Neural crest cell (in vitro differentiated cells): Measurements from ENCODE around the gene C1QTNF1. TPM values are rescaled to one million over a fixed set of nuclear protein-coding genes. Genes with fewer than 3 reads are reported as not detected.

Source experiments
- DNase-seq: peaks from one replicate; pipeline ENCODE4 v3.0.0; 2021; ENCODE audit warnings: low read depth, mixed read lengths, low spot score
- H3K27ac Mint-ChIP-seq: one replicate; pipeline ENCODE4 v1.8.0; 2021; ENCODE audit warnings: mild to moderate bottlenecking, mixed read lengths; ENCODE audit not compliant: unreplicated experiment
- H3K27me3 Mint-ChIP-seq: 2 replicates; pipeline ENCODE4 v1.8.0; 2021; ENCODE audit warnings: low read depth, mild to moderate bottlenecking, mixed read lengths
- H3K36me3 Mint-ChIP-seq: 2 replicates; pipeline ENCODE4 v1.8.0; 2021; ENCODE audit warnings: low read depth, mild to moderate bottlenecking, mixed read lengths
- H3K4me1 Mint-ChIP-seq: 2 replicates; pipeline ENCODE4 v1.8.0; 2021; ENCODE audit warnings: mixed read lengths
- H3K4me3 Mint-ChIP-seq: one replicate; pipeline ENCODE4 v1.8.0; 2021; ENCODE audit warnings: mild to moderate bottlenecking, mixed read lengths
- H3K9me3 Mint-ChIP-seq: 2 replicates; pipeline ENCODE4 v1.8.0; 2021; ENCODE audit warnings: mixed read lengths
- total RNA-seq: library from RNA; stranded (reverse); gene quantifications from 2 replicates; pipeline ENCODE4 v1.2.1, GENCODE V29; 2021
- TF ChIP-seq, protein P1 (sequence below): fragments of 200-600 bp; sonication (generic); conservative IDR thresholded peaks from 2 replicates; pipeline ENCODE4 v1.5.0; 2021; ENCODE audit warnings: antibody characterized with exemption, mild to moderate bottlenecking

The C1QTNF1 gene
- total RNA-seq, 1 donor from 2014 or later, result 0.89 TPM

DNA sequence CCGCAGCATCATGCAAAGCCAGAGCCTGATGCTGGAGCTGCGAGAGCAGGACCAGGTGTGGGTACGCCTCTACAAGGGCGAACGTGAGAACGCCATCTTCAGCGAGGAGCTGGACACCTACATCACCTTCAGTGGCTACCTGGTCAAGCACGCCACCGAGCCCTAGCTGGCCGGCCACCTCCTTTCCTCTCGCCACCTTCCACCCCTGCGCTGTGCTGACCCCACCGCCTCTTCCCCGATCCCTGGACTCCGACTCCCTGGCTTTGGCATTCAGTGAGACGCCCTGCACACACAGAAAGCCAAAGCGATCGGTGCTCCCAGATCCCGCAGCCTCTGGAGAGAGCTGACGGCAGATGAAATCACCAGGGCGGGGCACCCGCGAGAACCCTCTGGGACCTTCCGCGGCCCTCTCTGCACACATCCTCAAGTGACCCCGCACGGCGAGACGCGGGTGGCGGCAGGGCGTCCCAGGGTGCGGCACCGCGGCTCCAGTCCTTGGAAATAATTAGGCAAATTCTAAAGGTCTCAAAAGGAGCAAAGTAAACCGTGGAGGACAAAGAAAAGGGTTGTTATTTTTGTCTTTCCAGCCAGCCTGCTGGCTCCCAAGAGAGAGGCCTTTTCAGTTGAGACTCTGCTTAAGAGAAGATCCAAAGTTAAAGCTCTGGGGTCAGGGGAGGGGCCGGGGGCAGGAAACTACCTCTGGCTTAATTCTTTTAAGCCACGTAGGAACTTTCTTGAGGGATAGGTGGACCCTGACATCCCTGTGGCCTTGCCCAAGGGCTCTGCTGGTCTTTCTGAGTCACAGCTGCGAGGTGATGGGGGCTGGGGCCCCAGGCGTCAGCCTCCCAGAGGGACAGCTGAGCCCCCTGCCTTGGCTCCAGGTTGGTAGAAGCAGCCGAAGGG lies 24.2 kb downstream of the C1QTNF1 start:
- peaks cover 1% of the 10 kb centered on the region for H3K9me3 Mint-ChIP-seq

DNA sequence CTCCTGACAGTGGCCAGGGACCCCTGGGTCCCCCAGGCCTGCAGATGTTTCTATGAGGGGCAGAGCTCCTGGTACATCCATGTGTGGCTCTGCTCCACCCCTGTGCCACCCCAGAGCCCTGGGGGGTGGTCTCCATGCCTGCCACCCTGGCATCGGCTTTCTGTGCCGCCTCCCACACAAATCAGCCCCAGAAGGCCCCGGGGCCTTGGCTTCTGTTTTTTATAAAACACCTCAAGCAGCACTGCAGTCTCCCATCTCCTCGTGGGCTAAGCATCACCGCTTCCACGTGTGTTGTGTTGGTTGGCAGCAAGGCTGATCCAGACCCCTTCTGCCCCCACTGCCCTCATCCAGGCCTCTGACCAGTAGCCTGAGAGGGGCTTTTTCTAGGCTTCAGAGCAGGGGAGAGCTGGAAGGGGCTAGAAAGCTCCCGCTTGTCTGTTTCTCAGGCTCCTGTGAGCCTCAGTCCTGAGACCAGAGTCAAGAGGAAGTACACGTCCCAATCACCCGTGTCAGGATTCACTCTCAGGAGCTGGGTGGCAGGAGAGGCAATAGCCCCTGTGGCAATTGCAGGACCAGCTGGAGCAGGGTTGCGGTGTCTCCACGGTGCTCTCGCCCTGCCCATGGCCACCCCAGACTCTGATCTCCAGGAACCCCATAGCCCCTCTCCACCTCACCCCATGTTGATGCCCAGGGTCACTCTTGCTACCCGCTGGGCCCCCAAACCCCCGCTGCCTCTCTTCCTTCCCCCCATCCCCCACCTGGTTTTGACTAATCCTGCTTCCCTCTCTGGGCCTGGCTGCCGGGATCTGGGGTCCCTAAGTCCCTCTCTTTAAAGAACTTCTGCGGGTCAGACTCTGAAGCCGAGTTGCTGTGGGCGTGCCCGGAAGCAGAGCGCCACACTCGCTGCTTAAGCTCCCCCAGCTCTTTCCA lies 25.1 kb downstream of the C1QTNF1 start:
- H3K4me1 Mint-ChIP-seq, result peaks cover 5% of the 10 kb centered on the region
- no peak overlapping the region for H3K27ac Mint-ChIP-seq
- TF ChIP-seq, protein P1, sequence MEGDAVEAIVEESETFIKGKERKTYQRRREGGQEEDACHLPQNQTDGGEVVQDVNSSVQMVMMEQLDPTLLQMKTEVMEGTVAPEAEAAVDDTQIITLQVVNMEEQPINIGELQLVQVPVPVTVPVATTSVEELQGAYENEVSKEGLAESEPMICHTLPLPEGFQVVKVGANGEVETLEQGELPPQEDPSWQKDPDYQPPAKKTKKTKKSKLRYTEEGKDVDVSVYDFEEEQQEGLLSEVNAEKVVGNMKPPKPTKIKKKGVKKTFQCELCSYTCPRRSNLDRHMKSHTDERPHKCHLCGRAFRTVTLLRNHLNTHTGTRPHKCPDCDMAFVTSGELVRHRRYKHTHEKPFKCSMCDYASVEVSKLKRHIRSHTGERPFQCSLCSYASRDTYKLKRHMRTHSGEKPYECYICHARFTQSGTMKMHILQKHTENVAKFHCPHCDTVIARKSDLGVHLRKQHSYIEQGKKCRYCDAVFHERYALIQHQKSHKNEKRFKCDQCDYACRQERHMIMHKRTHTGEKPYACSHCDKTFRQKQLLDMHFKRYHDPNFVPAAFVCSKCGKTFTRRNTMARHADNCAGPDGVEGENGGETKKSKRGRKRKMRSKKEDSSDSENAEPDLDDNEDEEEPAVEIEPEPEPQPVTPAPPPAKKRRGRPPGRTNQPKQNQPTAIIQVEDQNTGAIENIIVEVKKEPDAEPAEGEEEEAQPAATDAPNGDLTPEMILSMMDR, result no peak
- H3K9me3 Mint-ChIP-seq, result peaks cover under 1% of the 10 kb centered on the region
- H3K27me3 Mint-ChIP-seq, result peaks cover 20% of the 10 kb centered on the region
- no peaks in the 10 kb centered on the region for H3K36me3 Mint-ChIP-seq
- no peak for DNase-seq
- H3K4me3 Mint-ChIP-seq, result no peak overlapping the region

More for the DNA sequence above, 24.2 kb downstream of the C1QTNF1 start:
- no peak for DNase-seq
- Mint-ChIP-seq H3K4me3 (no peak overlapping the region), H3K27me3 (peaks cover 24% of the 10 kb centered on the region), H3K27ac (no peak overlapping the region), H3K36me3 (no peaks in the 10 kb centered on the region), H3K4me1 (peaks cover 5% of the 10 kb centered on the region)
- TF ChIP-seq, protein P1, result no peak

DNA sequence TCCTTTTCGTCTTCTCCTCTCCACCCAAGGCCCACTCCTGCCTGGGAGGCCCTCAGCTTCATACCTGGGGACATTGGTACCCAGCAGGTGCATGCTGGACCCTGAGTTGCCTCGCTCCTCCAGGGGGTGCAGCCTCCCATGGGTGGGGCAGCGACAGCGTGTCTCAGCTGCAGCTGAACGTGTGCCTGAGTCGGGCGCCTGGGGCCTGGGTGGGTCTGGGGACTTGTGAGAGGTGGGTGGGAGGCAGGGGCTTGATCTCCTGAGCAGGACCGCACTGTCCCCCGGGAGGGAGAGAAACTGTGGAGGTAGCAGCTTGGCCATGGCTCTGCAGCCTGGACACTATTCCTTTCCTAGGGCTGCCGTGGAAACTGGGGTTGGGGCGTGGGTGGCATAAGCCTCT lies 25.9 kb downstream of the C1QTNF1 start:
- H3K9me3 Mint-ChIP-seq, result peaks cover 3% of the 10 kb centered on the region
- TF ChIP-seq, protein P1, result no peak
- no peak overlapping the region for H3K27ac Mint-ChIP-seq
- H3K4me3 Mint-ChIP-seq, result no peak overlapping the region
- no peaks in the 10 kb centered on the region for H3K36me3 Mint-ChIP-seq
- peaks cover 5% of the 10 kb centered on the region for H3K4me1 Mint-ChIP-seq
- H3K27me3 Mint-ChIP-seq, result peaks cover 15% of the 10 kb centered on the region
- DNase-seq, result no peak

DNA sequence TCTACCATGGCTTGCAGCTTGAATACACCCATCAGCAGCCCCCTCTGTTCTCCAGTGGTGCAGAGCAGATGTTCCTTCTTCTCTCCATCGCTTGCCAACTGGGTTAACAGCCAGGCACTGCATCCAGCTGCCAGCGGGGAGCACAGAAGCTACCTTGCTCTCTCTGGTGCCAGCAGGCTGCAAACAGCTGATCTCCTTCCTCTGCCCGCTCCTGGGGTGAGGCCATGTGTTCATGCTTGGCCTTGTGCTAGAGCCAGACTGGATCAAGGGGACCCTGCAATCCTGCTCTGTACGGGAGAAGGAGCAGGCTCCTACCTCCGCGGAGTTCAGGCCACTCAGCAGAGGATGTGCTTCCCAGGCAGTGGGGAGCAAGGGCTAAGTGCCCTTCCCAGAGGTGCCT lies 26.6 kb downstream of the C1QTNF1 start:
- H3K27me3 Mint-ChIP-seq, result peaks cover 10% of the 10 kb centered on the region
- TF ChIP-seq, protein P1, result no peak
- no peaks in the 10 kb centered on the region for H3K36me3 Mint-ChIP-seq
- no peak overlapping the region for H3K27ac Mint-ChIP-seq
- DNase-seq, result no peak
- H3K4me3 Mint-ChIP-seq, result no peak overlapping the region
- H3K9me3 Mint-ChIP-seq, result peaks cover 3% of the 10 kb centered on the region
- H3K4me1 Mint-ChIP-seq, result peaks cover 5% of the 10 kb centered on the region

DNA sequence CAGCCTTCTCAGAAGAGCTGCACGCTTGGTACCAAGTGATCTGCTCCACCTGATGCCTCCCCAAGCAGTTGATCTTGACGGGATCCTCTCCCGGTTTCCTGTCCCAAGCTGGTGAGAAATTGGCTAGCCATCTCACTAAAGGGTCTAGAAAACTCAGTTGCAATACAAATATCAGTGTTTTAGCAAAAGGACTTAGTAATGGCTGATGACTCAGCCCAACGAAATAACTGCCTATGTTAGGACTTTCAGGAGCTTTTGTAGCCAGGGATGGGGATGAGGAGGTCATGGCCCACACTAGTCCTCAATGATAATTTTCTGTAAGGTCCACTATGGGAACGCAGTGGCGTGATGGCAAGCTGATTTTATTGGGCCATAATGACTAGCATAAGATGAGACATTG lies 27.3 kb downstream of the C1QTNF1 start:
- H3K27ac Mint-ChIP-seq, result no peak overlapping the region
- H3K4me3 Mint-ChIP-seq, result no peak overlapping the region
- no peaks in the 10 kb centered on the region for H3K4me1 Mint-ChIP-seq
- DNase-seq, result no peak
- TF ChIP-seq, protein P1, result no peak
- peaks cover 3% of the 10 kb centered on the region for H3K9me3 Mint-ChIP-seq
- peaks cover 5% of the 10 kb centered on the region for H3K27me3 Mint-ChIP-seq
- no peaks in the 10 kb centered on the region for H3K36me3 Mint-ChIP-seq
